Left colon (tissue), 2 donors: ENCODE measurements around the gene FAM3C. TPM values are rescaled to one million over a fixed set of nuclear protein-coding genes. Genes with fewer than 3 reads are reported as not detected.
"Not testable (repeated sequence)": the region's sequence is repeated elsewhere in the genome, so short reads cannot be mapped to it uniquely, and the experiment has no call there.

Source experiments
- ATAC-seq: fragments of 200-7000 bp; cut with Tn5 transposase; one replicate; pipeline ENCODE4 v1.9.1; 2020; ENCODE audit warnings: mild to moderate bottlenecking, moderate library complexity
- DNase-seq, 2 donors: peaks; one replicate each; pipeline ENCODE4 v3.0.0-alpha.2; 2020
- intact Hi-C, 2 donors: fragments of 100-400 bp; cut with DNase I in 1 of 2; cut with micrococcal nuclease in 1 of 2; formaldehyde crosslinking; loops; one replicate each; pipeline versions ENCODE4 v1.11.2 to v1.14.0; 2022; cut with DNase I, micrococcal nuclease
- long read RNA-seq: library from polyadenylated mRNA; unstranded; transcript quantifications from one replicate; pipeline ENCODE4 v2.0.0, GENCODE V29; 2021
- total RNA-seq, 2 donors: library from RNA; stranded (reverse); fragmentation: NEBNext Ultra II Directional; extraction: Animal tissue kit (Norgen Biotek cat#: 25700); gene quantifications; one replicate each; pipeline ENCODE4 v1.2.1, GENCODE V29; 2021
- donor health status: DM: no; HTN: no; CAD: no.
- donor health status: DM: yes; HTN: yes; CAD: no.

Gene FAM3C, protein sequence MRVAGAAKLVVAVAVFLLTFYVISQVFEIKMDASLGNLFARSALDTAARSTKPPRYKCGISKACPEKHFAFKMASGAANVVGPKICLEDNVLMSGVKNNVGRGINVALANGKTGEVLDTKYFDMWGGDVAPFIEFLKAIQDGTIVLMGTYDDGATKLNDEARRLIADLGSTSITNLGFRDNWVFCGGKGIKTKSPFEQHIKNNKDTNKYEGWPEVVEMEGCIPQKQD
- 10 to 100 TPM; 46.4 to 51.7 TPM for total RNA-seq
- long read RNA-seq, transcript FAM3C-201 (10 exons, 2,508 nt) = major isoform, 169 of 189 reads
- long read RNA-seq, partial matches to known transcripts = 9 of 189 reads
- long read RNA-seq, other reads (novel, unspliced or antisense) = 10 of 189 reads

DNA sequence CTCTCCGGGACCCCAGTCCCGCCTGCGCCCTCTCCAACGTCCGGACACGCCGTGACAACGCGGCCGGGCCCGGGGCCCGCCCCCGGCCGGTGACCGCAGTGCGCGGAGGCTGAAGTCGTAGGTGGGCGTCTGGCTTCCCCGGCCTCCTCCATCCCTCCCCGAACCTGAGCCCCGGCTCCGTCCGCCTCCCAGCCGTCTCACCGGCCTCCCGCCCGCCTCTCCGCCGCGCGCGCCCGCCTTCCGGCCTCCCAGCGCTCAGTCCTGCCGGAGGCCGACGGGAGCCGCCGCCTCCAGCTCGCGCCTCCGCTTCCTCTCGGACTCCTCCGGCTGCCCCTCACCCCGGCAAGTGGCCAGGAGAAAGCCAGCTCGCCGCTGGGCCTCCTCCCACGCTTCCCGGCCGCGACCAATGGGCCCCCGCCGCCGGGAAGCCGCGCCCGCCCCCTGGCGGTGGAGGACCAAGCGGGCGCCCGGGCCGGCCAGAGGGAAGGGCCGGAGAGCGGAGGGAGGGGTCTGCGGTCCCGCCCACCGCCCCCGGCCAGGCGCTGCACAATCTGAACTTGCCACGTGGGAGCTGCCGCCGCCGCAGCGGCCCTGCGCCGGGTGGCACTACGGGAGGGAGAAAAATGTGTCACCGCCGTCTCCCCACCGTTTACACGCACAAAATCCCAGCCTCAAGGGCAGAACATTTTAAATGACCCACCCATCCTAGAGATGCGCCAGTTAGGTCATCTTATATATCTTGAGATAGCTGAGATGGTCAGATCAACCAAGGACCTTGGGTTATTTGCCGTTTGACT is at the start of gene FAM3C:
Gene FAM3C (minus strand): TSS at position 348 of the 797 bp plus-strand sequence. CDS start 13,339 bp downstream, outside the sequence.
- intact Hi-C loops = no loop called here
- ATAC-seq (peak; percentile 93), DNase-seq (peak; percentile 89 to 90)

DNA sequence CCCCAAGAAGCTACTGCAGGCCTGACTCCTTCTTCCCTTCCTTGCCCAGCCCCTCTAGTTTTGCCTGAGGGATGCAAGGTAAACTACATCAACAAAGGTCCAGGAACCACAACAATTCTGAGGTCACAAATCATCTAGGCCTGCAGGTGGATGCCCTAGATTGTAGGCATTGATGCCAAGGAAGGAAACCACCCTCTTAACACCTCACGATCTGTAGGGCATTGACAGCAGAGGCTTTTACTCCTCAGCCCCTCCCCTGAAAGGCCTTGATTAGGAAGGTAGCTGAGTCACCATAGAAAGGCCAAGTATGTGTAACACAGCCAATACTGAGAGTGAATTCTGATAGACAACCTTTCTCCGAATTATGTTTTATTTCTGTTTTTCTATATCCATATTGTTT is 46.7 kb upstream of the FAM3C start:
- ATAC-seq = no peak
- no peak for DNase-seq
- intact Hi-C loops = no loop called here

DNA sequence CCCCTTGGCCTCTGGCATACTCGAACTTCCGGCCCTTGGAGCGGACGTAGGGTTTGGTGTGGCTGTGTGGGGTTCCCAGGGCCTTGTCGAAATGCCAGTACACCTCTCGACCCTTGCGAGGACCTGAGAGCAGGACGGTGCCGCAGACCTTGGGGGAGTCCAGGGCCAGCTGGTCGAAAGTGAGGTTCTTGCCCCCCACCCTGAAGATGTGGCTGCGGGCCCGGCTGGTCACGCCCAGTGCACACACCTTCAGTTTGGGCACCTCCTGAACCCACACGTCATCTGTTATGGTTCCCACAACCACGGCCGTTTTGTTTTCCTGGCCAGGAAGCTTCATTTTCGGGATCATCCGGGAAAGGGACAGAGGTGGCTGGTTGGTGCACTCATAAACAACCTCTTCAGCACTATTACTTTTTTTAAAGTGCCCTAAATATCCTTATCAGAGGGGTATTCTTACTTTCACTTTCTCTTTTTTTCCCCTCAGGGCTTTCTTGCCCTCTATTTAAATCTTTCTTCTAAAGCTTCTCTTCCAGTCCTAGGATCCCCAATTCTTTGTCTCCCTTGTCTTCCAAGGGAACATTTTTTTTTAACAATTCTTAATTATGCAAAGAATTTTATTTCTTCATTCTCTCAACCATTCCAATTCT is 44.9 kb upstream of the FAM3C start:
- intact Hi-C loops = no loop called here
- DNase-seq (peak in 1 of 2 donors; percentile 29), ATAC-seq (peak; percentile 40)

DNA sequence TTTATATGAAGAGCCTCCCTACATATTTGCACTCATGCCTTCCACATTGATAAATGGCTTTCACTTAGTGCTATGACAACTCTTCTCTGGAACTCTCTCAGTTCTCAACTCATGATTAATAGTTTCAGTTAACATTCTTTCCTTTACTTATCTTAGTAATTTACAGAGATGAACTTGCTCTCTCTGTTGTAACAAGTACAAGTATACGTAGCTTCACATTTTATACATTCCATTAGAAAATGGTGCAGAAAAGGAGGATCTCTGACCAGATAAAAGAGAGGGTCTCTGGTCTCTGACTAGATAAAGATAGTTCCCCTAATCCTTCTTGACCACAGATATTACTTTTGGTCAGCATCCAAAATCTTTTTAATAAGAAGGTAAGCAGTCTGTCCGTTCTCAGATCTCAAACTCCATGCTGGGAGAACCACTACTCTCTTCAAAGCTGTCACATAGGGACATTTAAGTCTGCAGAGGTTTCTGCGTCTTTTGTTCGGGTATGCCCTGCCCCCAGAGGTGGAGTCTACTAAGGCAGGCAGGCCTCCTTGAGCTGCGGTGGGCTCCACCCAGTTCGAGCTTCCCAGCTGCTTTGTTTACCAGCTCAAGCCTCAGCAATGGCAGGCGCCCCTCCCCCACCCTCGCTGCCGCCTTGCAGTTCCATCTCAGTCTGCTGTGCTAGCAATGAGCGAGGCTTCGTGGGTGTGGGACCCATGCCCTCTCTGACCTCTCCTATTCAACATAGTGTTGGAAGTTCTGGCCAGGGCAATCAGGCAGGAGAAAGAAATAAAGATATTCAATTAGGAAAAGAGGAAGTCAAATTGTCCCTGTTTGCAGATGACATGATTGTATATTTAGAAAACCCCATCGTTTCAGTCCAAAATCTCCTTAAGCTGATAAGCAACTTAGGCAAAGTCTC is 42.2 kb upstream of the FAM3C start:
- intact Hi-C loops = not testable (repeated sequence)
- peak; percentile 82 to 94 for DNase-seq
- ATAC-seq = peak; percentile 69

DNA sequence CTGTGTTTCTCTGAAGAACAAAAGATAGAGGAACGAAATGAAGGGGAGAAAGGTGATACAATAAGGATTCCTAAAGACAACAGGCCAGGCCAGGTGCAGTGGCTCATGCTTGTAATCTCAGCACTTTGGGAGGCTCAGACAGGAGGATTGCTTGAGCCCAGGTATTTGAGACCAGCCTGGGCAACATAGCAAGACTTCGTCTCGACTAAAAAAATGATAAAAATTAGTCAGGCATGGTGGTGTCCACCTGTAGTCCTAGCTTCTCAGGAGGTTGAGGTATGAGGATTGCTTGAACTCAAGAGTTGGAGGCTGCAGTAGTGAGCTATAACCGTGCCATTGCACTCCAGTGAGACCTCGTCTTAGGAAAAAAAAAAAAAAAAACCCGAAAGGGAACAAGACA is 41.4 kb upstream of the FAM3C start:
- DNase-seq (no peak), ATAC-seq (no peak)
- intact Hi-C loops = no loop called here

DNA sequence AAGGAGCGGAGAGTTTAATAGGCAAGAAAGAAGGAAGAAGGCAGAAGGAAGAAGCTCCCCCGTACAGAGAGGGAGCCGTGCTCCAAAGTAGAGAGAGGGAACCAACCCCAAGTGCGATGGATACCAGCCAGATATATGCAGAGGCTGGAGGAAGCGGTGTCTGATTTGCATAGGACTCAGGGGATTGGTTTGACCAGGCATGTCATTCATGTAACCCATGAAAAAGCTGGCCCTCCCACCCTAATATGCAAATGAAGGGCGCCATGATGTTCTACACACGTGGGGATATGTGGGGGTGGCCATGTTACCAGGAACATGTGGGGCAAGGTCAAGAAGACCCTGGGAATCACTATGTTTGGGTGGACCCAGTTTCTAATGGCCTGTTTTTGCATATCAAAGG is 40.6 kb upstream of the FAM3C start:
- DNase-seq (no peak), ATAC-seq (no peak)
- intact Hi-C loops = no loop called here

DNA sequence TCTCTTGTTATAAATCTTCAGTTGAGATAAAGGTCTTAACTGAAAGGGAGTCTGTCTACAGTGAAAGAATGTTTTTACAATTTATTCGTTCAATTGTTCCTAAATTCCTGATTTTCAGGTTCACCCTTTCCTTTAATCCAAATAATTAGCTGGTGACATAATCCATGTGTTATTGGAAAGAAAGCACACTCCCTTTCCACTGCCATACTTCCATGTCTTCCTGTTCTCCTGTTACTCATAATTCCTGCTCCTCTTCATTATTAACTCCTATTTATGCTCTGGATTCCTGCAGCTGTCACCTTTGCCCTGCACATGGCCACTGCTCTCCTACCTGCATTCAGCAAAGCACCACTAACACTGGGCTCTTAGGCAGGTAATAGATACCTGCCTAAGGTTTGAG is 40.0 kb upstream of the FAM3C start:
- intact Hi-C loops = no loop called here
- ATAC-seq (no peak), DNase-seq (no peak)

DNA sequence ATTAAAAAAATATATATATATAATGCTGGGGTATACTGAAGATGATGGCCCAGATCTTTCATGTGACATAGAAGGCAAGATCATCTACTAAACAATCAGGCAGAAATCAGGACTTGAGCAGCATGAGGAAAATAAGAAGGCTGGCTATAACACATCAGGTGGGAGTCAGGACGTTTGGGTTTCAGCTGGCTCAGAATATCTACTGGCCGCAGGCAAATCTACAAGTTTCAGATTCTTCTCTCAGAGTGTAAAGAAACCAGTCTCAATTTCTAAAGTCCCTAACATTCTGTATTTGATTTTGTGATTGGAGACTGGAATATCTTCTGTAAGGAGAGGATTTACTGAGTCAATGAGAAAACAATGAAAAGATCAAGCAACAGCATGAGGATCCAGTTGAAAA is 37.7 kb upstream of the FAM3C start:
- DNase-seq (no peak), ATAC-seq (no peak)
- intact Hi-C loops = no loop called here

DNA sequence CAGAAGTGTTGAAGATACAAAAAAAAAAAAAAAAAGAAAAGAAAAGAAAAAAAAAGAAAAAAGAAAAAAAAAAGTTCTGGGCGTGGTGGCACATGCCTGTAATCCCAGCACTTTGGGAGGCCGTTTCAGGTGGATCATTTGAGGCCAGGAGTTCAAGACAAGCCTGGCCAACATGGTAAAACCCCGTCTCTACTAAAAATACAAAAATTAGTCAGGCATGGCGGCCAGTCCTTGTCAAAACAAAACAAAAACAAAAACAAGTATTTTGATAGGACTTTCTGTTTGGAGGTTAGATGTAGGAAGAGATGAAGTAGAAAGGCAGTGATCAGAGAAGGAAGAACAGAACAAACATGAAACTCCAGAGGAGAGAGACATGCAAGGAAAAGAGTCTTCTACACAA is 36.4 kb upstream of the FAM3C start:
- DNase-seq, ATAC-seq, intact Hi-C loops: not testable (repeated sequence)

DNA sequence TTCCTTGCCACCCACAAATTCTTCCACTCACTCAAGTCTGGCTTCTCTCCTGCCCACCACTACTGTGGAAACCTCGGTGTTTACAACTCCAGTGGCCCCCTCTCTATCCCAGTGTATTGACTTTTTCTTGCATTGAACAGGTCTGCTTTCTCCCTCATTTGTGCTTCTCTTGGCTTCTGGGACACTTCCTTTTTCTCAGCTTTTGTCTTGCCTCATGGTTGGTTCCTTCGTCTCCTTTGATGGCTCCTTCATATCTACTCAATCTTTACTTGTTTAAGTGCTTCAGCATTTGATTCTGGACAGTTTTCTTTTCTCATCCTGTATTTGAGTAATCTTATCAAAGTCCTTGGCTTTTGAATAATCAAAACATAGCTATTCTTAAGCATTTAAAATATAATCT is 35.9 kb upstream of the FAM3C start:
- no peak for DNase-seq
- ATAC-seq = no peak

DNA sequence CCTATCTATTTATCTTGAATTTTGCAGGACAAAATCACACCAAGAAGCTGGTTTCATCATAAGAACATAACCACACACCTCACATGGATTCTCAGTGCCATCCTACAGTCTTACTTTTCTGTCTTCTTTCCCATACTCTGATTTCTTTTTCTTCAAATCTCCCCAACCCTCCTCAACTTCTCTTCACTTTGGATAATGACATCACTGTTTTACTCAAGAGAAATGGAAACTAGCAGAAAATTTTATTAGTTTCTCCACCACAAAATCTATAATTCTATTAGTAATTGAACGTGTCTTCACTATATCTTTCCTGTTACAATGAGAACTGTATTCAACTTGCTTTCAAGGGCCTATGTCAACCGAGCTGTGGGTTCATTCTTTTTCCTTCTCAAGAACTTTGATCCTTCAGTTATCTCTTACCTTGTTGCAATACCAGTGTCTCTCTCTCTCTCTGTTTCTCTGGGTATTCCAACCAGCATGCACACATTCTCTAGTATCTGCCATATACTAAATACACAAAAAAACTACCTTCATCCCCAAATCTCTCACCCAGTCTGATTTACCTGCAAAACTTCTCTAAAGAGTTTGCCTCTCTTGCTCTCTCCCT is 35.4 kb upstream of the FAM3C start:
- intact Hi-C loops = no loop called here
- ATAC-seq (no peak), DNase-seq (no peak)

More for the DNA sequence above, 35.9 kb upstream of the FAM3C start:
- intact Hi-C loops = no loop called here

DNA sequence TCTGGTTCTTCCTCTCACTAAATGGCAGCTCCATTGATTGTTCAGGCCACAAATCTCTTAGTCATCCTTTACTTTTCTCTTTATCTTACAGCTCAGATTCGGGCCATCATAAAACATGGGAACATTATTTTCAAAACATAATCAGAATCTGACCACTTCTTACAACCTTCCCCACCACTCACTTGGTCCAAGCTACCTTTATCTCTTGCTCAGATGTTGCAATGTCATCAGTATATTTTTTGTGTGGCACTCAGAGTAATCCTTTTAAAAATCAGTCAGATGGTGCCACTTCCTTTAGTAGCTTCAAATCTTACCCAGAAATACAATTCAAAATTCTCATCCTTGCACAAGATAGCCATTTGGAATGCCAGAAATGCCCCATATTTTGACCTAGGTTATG is 34.5 kb upstream of the FAM3C start:
- DNase-seq (no peak), ATAC-seq (no peak)
- intact Hi-C loops = no loop called here

DNA sequence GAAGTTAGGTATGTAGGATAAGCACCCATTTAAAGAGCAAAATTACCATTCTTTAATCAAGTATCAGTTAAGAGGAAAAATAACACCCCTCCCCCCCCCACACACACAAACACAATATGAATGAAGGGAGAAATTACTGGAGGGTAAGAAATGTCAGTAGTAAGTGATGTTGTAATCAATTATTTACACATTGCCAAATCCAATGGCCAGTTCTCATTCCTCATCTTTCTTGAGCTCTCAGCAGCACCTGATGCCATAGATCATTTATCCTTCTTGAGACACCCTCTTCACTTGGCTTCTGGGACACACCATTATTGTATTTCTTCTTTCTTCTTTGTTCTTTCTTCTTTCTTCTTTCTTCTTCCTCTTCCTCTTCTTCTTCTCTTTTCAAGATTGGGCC is 33.7 kb upstream of the FAM3C start:
- no peak for ATAC-seq
- intact Hi-C loops = no loop called here
- no peak for DNase-seq

DNA sequence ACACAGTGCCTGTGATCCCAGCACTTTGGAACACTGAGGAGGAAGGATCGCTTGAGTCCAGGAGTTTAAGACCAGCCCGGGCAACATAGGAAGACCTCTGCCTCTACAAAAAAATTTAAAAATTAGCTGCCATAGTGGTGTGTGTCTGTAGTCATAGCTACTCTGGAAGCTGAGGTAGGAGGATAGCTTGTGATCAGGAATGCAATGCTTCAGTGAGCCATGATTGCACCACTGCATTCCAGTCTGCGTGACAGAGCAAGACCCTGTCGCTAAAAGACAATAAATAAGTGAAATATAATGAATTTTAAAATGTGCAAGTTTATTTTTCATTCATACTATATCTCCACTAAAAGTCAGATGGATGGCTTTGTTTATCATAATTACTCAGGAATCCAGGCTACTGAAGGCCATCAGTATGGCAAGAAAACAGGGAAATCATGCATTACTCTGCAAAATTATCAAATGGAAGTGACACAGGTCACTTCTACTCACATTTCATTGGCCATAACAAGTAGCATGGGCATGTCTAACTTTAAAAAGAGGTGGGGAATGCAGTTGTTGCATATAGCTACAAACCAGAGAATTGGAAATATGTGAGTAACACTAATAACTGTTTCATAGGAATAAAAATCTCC is 32.9 kb upstream of the FAM3C start:
- DNase-seq (no peak), ATAC-seq (no peak)
- intact Hi-C loops = no loop called here

DNA sequence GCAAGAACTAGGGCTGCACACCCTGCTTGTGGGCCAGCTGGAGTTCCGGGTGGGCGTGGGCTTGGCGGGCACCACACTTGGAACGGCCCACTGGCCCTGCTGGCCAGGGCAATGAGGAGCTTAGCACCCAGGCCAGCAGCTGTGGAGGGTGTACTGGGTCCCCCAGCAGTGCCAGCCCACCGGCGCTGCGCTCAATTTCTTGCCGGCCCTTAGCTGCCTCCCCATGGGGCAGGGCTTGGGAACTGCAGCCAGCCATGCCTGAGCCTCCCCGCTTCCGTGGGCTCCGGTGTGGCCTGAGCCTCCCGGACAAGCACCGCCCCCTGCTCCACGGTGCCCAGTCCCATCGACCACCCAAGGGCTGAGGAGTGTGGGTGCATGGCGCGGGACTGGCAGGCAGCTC is 25.6 kb upstream of the FAM3C start:
- DNase-seq, intact Hi-C loops, ATAC-seq: not testable (repeated sequence)

DNA sequence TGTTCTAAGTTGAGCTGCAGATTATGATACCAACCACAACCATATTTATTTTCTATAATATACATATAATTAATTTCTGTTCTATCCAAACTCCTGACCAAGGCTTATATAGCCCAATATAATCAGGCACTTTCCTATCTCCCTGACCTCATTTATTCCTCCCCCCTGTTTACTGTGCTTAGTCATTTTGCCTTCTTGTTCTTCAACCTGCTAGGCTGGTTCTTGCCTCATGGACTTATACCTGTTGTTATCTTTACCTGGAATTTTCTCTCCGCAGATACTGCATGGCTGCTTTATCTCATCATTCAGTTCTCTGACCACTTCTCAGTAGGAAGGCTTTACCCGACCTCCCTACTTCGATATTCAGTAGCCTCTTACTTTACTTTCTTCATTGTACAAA is 24.9 kb upstream of the FAM3C start:
- intact Hi-C loops = no loop called here

DNA sequence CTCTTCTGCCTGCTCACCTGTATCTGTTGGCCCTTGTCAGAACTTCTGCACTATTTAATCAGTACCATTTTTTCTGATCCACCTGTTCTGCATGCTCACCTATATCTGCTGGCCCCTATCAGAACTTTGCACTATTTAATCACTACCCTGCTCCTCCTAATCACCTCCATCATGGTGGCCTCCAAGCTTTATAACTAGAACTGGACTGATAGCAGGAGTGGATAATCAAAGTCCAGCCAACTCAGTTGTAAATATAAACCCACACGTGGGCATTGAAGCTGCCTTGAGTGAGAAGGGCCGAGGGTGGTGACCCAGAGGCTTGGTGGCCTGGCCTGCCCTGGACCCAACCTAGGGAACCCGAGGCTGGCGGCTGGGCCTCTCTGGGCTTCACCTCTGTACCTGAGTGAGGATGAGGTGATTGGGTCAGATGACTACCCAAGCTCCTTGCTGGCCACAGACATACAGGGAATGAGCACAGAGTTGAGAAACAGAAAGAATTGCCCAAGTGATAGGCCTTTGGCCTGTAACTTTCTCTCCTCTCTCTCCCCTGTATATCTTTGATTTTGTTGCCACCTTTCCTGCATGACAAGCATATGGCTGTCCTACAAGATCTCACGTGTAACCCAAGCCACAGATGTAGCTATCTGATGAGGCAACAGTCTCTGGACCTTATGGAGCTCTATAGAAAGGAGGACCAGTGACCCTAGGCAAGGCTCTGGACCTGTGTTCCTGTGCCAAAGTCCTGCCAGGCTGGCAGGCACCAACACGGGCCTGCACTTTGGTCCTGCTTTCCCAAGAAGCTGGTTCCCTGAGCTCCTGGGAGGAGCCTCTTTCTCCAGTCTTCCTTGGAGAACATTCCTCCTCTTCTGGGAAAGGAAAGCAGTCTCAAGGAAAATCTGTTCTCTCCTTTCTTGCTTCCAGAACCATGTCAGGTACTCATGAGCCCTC is 23.4 kb upstream of the FAM3C start:
- ATAC-seq (peak; percentile 95), DNase-seq (peak in 1 of 2 donors; percentile 29)
- intact Hi-C loops = no loop called here

More for the DNA sequence above, 24.9 kb upstream of the FAM3C start:
- DNase-seq = no peak
- peak; percentile 84 for ATAC-seq
